Coronary artery (tissue), 2 donors: ENCODE results near the gene PDZRN3.

ENCODE experiments used
- DNase-seq: peaks from one replicate; pipeline ENCODE4 v3.0.0-alpha.2; 2017; ENCODE audit warnings: low spot score
- H3K27ac ChIP-seq, 2 donors: fragments of 200-600 bp; sonication (generic); one replicate each; pipeline ENCODE4 v1.5.1; 2016 to 2019
- H3K4me3 ChIP-seq: fragments of 200-600 bp; sonication (generic); 2 replicates; pipeline ENCODE4 v1.5.1; 2016; ENCODE audit warnings: mild to moderate bottlenecking, moderate library complexity
- CTCF ChIP-seq: fragments of 200-600 bp; sonication (generic); IDR thresholded peaks from one replicate; pipeline ENCODE4 v1.5.1; 2019; ENCODE audit warnings: antibody characterized with exemption

The PDZRN3 gene

GRCh38 chr3:73341272-73341935, 283.3 kb downstream of the PDZRN3 start:
- DNase-seq, result no peak
- Histone ChIP-seq H3K4me3 (no peak overlapping the region), H3K27ac (no peak overlapping the region)
- TF ChIP-seq CTCF, result no peak

- Histone ChIP-seq H3K27ac (no peak overlapping the region), H3K4me3 (no peak overlapping the region)
- no peak for TF ChIP-seq CTCF
- no peak for DNase-seq
Measured at GRCh38 chr3:73332558-73332957, 292.2 kb downstream of the PDZRN3 start.
